ENCODE data around the gene YJEFN3. TPM values are rescaled to one million over a fixed set of nuclear protein-coding genes. Genes with fewer than 3 reads are reported as not detected.
A peak's percentile ranks its signal among the peaks of the same experiment; 100 is the strongest.

Gene YJEFN3
- polyA plus RNA-seq, 3 donors, result 2.3 TPM; not detected in 2

GRCh38 chr19:19543640-19544039, 14.9 kb downstream of the YJEFN3 start:
- Mint-ChIP-seq H3K27me3 (ENCODE audit: low read depth in 3 of 3) (peaks cover 21 to 34% (median 27%) of the 10 kb centered on the region in 3 donors), H3K27ac (peak overlapping the region in 4 of 7 donors; percentile 15 to 80 (median 42)), H3K36me3 (no peaks in the 10 kb centered on the region), H3K9me3 (peaks cover 6 to 32% (median 12%) of the 10 kb centered on the region in 7 donors), H3K4me1 (peaks cover 25% of the 10 kb centered on the region), H3K4me3 (no peak overlapping the region)
- H3K36me3 ChIP-seq (replicated peaks in 1 of 2; ENCODE audit: control insufficient read depth in 1 of 2, insufficient read depth in 2 of 2, low read length in 2 of 2), result no peaks in the 10 kb centered on the region
- intact Hi-C loops (cut with micrococcal nuclease), result no loop called here
- peaks cover 4 to 23% of the 10 kb centered on the region in 2 donors for H3K27me3 ChIP-seq (ENCODE audit: control insufficient read depth in 2 of 2, insufficient read depth in 2 of 2, low read length in 2 of 2)
- peaks cover 11 to 23% of the 10 kb centered on the region in 2 donors for H3K9me3 ChIP-seq (replicated peaks in 1 of 2; ENCODE audit: control insufficient read depth in 1 of 2, insufficient read depth in 1 of 2, low read length in 2 of 2)
- WGBS (ENCODE audit: insufficient coverage), result 91% methylated on average over 15 of the region's 19 CpGs
- DNase-seq, result no peak
- no peaks in the 10 kb centered on the region for H4K20me1 ChIP-seq (ENCODE audit: insufficient read depth, low read length)
- H2AFZ ChIP-seq (ENCODE audit: insufficient read depth, low read depth, low read length, poor library complexity, severe bottlenecking), result no peak overlapping the region
- no peak overlapping the region for H3K4me2 ChIP-seq (replicated peaks; ENCODE audit: extremely low read depth, low read length, poor library complexity, severe bottlenecking)
- no peak overlapping the region for H3K27ac ChIP-seq (ENCODE audit: low read depth in 1 of 2, low read length in 2 of 2)
- peaks cover 32 to 33% of the 10 kb centered on the region in 2 donors for H3K4me1 ChIP-seq (ENCODE audit: control insufficient read depth in 1 of 2, insufficient read depth in 2 of 2, low read length in 2 of 2)
- no peak overlapping the region for H3K9ac ChIP-seq (ENCODE audit: insufficient read depth, low read length, poor library complexity, severe bottlenecking)
- H3K4me3 ChIP-seq (replicated peaks in 1 of 3; ENCODE audit: low read depth in 2 of 3, low read length in 3 of 3), result no peak overlapping the region
- no peak for TF ChIP-seq CTCF (IDR thresholded peaks at IDR 0.05)
- no peaks in the 10 kb centered on the region for H3K79me2 ChIP-seq (ENCODE audit: insufficient read depth, low read length)

- H3K27ac Mint-ChIP-seq, result no peak overlapping the region
- H3K9ac ChIP-seq (ENCODE audit: insufficient read depth, low read length, poor library complexity, severe bottlenecking), result no peak overlapping the region
- H3K27ac ChIP-seq (ENCODE audit: low read depth in 1 of 2, low read length in 2 of 2), result no peak overlapping the region
- peaks cover 8 to 29% (median 9%) of the 10 kb centered on the region in 7 donors for H3K9me3 Mint-ChIP-seq
- no peaks in the 10 kb centered on the region for H3K79me2 ChIP-seq (ENCODE audit: insufficient read depth, low read length)
- H3K36me3 Mint-ChIP-seq, result no peaks in the 10 kb centered on the region
- peaks cover 6 to 23% of the 10 kb centered on the region in 2 donors for H3K9me3 ChIP-seq (replicated peaks in 1 of 2; ENCODE audit: control insufficient read depth in 1 of 2, insufficient read depth in 1 of 2, low read length in 2 of 2)
- TF ChIP-seq CTCF (IDR thresholded peaks at IDR 0.05), result no peak
- no peak overlapping the region for H3K4me2 ChIP-seq (replicated peaks; ENCODE audit: extremely low read depth, low read length, poor library complexity, severe bottlenecking)
- no peaks in the 10 kb centered on the region for H4K20me1 ChIP-seq (ENCODE audit: insufficient read depth, low read length)
- DNase-seq, result no peak
- H3K4me1 ChIP-seq (ENCODE audit: control insufficient read depth in 1 of 2, insufficient read depth in 2 of 2, low read length in 2 of 2), result peaks cover 30 to 31% of the 10 kb centered on the region in 2 donors
- H3K4me3 ChIP-seq (replicated peaks in 1 of 3; ENCODE audit: low read depth in 2 of 3, low read length in 3 of 3), result no peak overlapping the region
- 92% methylated on average over 67 of the region's 75 CpGs for WGBS (ENCODE audit: insufficient coverage)
- intact Hi-C loops (cut with micrococcal nuclease), result no loop called here
- peaks cover 28% of the 10 kb centered on the region for H3K4me1 Mint-ChIP-seq
- peaks cover 14 to 28% (median 19%) of the 10 kb centered on the region in 3 donors for H3K27me3 Mint-ChIP-seq (ENCODE audit: low read depth in 3 of 3)
- no peak overlapping the region for H2AFZ ChIP-seq (ENCODE audit: insufficient read depth, low read depth, low read length, poor library complexity, severe bottlenecking)
- H3K36me3 ChIP-seq (replicated peaks in 1 of 2; ENCODE audit: control insufficient read depth in 1 of 2, insufficient read depth in 2 of 2, low read length in 2 of 2), result no peaks in the 10 kb centered on the region
- no peak overlapping the region for H3K4me3 Mint-ChIP-seq
- peaks cover 0 to 16% of the 10 kb centered on the region in 2 donors for H3K27me3 ChIP-seq (ENCODE audit: control insufficient read depth in 2 of 2, insufficient read depth in 2 of 2, low read length in 2 of 2)
Measured at GRCh38 chr19:19544257-19544953, 15.7 kb downstream of the YJEFN3 start.
